Lower lobe of right lung (tissue), 2 donors: Measurements from ENCODE around the gene ARMC5. TPM values are rescaled to one million over a fixed set of nuclear protein-coding genes. Genes with fewer than 3 reads are reported as not detected.
"Not testable (repeated sequence)": the region's sequence is repeated elsewhere in the genome, so short reads cannot be mapped to it uniquely, and the experiment has no call there.

Experiments used
- ATAC-seq, 2 donors: fragments of 200-7000 bp; cut with Tn5 transposase; one replicate each; pipeline ENCODE4 v1.9.1; 2020 to 2022; ENCODE audit warnings: mild to moderate bottlenecking in 2 of 2, moderate library complexity in 2 of 2
- DNase-seq: peaks from one replicate; pipeline ENCODE4 v3.0.0-alpha.2; 2020
- H3K27ac ChIP-seq: fragments of 200-600 bp; one replicate; pipeline ENCODE4 v1.8.0; 2022
- H3K27me3 ChIP-seq: fragments of 200-600 bp; one replicate; pipeline ENCODE4 v1.8.0; 2022; ENCODE audit warnings: low read depth
- H3K36me3 ChIP-seq: fragments of 200-600 bp; one replicate; pipeline ENCODE4 v1.8.0; 2022; ENCODE audit warnings: mild to moderate bottlenecking
- H3K4me1 ChIP-seq: fragments of 200-600 bp; one replicate; pipeline ENCODE4 v1.8.0; 2022
- H3K4me3 ChIP-seq: fragments of 200-600 bp; one replicate; pipeline ENCODE4 v1.8.0; 2022; ENCODE audit warnings: mild to moderate bottlenecking
- H3K9me3 ChIP-seq: fragments of 200-600 bp; one replicate; pipeline ENCODE4 v1.8.0; 2022
- CTCF ChIP-seq: fragments of 200-600 bp; IDR thresholded peaks from one replicate; pipeline ENCODE4 v1.8.0; 2022; ENCODE audit warnings: antibody characterized with exemption, mild to moderate bottlenecking
- intact Hi-C: fragments of 100-400 bp; cut with DNase I; formaldehyde crosslinking; loops from one replicate; pipeline ENCODE4 v1.11.0; 2022
- total RNA-seq: library from RNA; stranded (reverse); fragmentation: NEBNext Ultra II Directional; extraction: Animal tissue kit (Norgen Biotek cat#: 25700); gene quantifications from one replicate; pipeline ENCODE4 v1.2.1, GENCODE V29; 2021
- donor health status: DM: no; HTN: yes; CAD: no; lungs with severe emphysema.

Gene ARMC5
- total RNA-seq, 1 donor from 2014 or later, result 9.6 TPM

- peaks cover 49% of the 10 kb centered on the region for H3K4me1 ChIP-seq
- H3K9me3 ChIP-seq, result no peaks in the 10 kb centered on the region
- H3K36me3 ChIP-seq, result peaks cover 35% of the 10 kb centered on the region
- intact Hi-C loops, result no loop called here
- DNase-seq, result no peak
- H3K4me3 ChIP-seq, result no peak overlapping the region
- no peaks in the 10 kb centered on the region for H3K27me3 ChIP-seq
- H3K27ac ChIP-seq, result peak overlapping the region; percentile 53
- peak; percentile 78 to 83 for ATAC-seq
- TF ChIP-seq CTCF, result no peak
These were observed 43.7 kb downstream of the ARMC5 start for GRCh38 chr16:31502981-31503380.

- intact Hi-C loops, DNase-seq, H3K4me3 ChIP-seq, H3K27me3 ChIP-seq, H3K9me3 ChIP-seq: not testable (repeated sequence)
- peak in 1 of 2 donors; percentile 23 for ATAC-seq
- Histone ChIP-seq H3K27ac (peak overlapping the region; percentile 53), H3K4me1 (peaks cover 49% of the 10 kb centered on the region), H3K36me3 (peaks cover 29% of the 10 kb centered on the region)
These were observed 44.3 kb downstream of the ARMC5 start for GRCh38 chr16:31503555-31503954.

GRCh38 chr16:31504159-31504558, 44.9 kb downstream of the ARMC5 start:
- peak overlapping the region; percentile 53 for H3K27ac ChIP-seq
- no peaks in the 10 kb centered on the region for H3K9me3 ChIP-seq
- DNase-seq (no peak), ATAC-seq (no peak)
- no peak for TF ChIP-seq CTCF
- no peak overlapping the region for H3K4me3 ChIP-seq
- intact Hi-C loops, result no loop called here
- H3K27me3 ChIP-seq, result no peaks in the 10 kb centered on the region
- H3K4me1 ChIP-seq, result peaks cover 54% of the 10 kb centered on the region
- H3K36me3 ChIP-seq, result peaks cover 23% of the 10 kb centered on the region

- DNase-seq (no peak), ATAC-seq (no peak)
- Histone ChIP-seq H3K36me3 (peaks cover 14% of the 10 kb centered on the region), H3K27ac (no peak overlapping the region), H3K4me1 (peaks cover 65% of the 10 kb centered on the region), H3K9me3 (no peaks in the 10 kb centered on the region), H3K27me3 (no peaks in the 10 kb centered on the region), H3K4me3 (no peak overlapping the region)
- TF ChIP-seq CTCF, result no peak
- intact Hi-C loops, result no loop called here
These were observed 46.2 kb downstream of the ARMC5 start for GRCh38 chr16:31505483-31505882.

GRCh38 chr16:31507617-31507928, 48.3 kb downstream of the ARMC5 start:
- DNase-seq (no peak), ATAC-seq (no peak)
- intact Hi-C loops, result no loop called here
- H3K4me3 ChIP-seq, result peak overlapping the region; percentile 96
- H3K27ac ChIP-seq, result peak overlapping the region; percentile 96
- H3K36me3 ChIP-seq, result peaks cover 14% of the 10 kb centered on the region
- no peaks in the 10 kb centered on the region for H3K27me3 ChIP-seq
- TF ChIP-seq CTCF, result no peak
- no peaks in the 10 kb centered on the region for H3K9me3 ChIP-seq
- H3K4me1 ChIP-seq, result peaks cover 49% of the 10 kb centered on the region

GRCh38 chr16:31507929-31508705, 48.8 kb downstream of the ARMC5 start, which contains the start of gene RUSF1:
Gene RUSF1 (minus strand): TSS chr16:31508391. CDS start chr16:31508373, 18 bp downstream.
- DNase-seq (peak; percentile 95), ATAC-seq (peak; percentile 95 to 96)
- H3K27ac ChIP-seq, result peak within 1 kb of the TSS; percentile 96
- no peaks in the 10 kb centered on the region for H3K27me3 ChIP-seq
- peaks cover 45% of the 10 kb centered on the region for H3K4me1 ChIP-seq
- H3K4me3 ChIP-seq, result peak within 1 kb of the TSS; percentile 96
- no peaks in the 10 kb centered on the region for H3K9me3 ChIP-seq
- peaks cover 14% of the 10 kb centered on the region for H3K36me3 ChIP-seq
- intact Hi-C loops, result no loop called here
- no peak for TF ChIP-seq CTCF
